ENCODE results near the gene HRNR. TPM values are rescaled to one million over a fixed set of nuclear protein-coding genes. Genes with fewer than 3 reads are reported as not detected.

Gene HRNR
- total RNA-seq, 1 donor, result not detected

- DNase-seq (ENCODE audit: low read depth), result peak; percentile 78
- peak overlapping the region; percentile 65 for H3K4me3 ChIP-seq (ENCODE audit: low read depth, low read length)
- TF ChIP-seq CTCF (IDR thresholded peaks at IDR 0.05; ENCODE audit: insufficient read depth, low read length), result peak; percentile 89
Observed at GRCh38 chr1:152188673-152189591, 35.1 kb downstream of the HRNR start.

GRCh38 chr1:152186556-152187285, 37.3 kb downstream of the HRNR start:
- peak; percentile 29 for DNase-seq (ENCODE audit: low read depth)
- TF ChIP-seq CTCF (IDR thresholded peaks at IDR 0.05; ENCODE audit: insufficient read depth, low read length), result no peak
- H3K4me3 ChIP-seq (ENCODE audit: low read depth, low read length), result no peak overlapping the region

- no peak overlapping the region for H3K4me3 ChIP-seq (ENCODE audit: low read depth, low read length)
- peak; percentile 79 for DNase-seq (ENCODE audit: low read depth)
- TF ChIP-seq CTCF (IDR thresholded peaks at IDR 0.05; ENCODE audit: insufficient read depth, low read length), result peak; percentile 86
Observed at GRCh38 chr1:152185544-152186391, 38.2 kb downstream of the HRNR start.

- TF ChIP-seq CTCF (IDR thresholded peaks at IDR 0.05; ENCODE audit: insufficient read depth, low read length), result no peak
- peak; percentile 96 for DNase-seq (ENCODE audit: low read depth)
- H3K4me3 ChIP-seq (ENCODE audit: low read depth, low read length), result no peak overlapping the region
Observed at GRCh38 chr1:152182944-152183361, 41.0 kb downstream of the HRNR start.

GRCh38 chr1:152182431-152182830, 41.6 kb downstream of the HRNR start:
- peak; percentile 49 for TF ChIP-seq CTCF (IDR thresholded peaks at IDR 0.05; ENCODE audit: insufficient read depth, low read length)
- DNase-seq (ENCODE audit: low read depth), result peak; percentile 48
- no peak overlapping the region for H3K4me3 ChIP-seq (ENCODE audit: low read depth, low read length)

GRCh38 chr1:152179566-152179965, 44.4 kb downstream of the HRNR start:
- no peak for TF ChIP-seq CTCF (IDR thresholded peaks at IDR 0.05; ENCODE audit: insufficient read depth, low read length)
- DNase-seq (ENCODE audit: low read depth), result no peak
- no peak overlapping the region for H3K4me3 ChIP-seq (ENCODE audit: low read depth, low read length)

Data from fibroblast of the aortic adventitia (primary cell).